NB4 (cell line): Measurements from ENCODE around the gene ATRX.

Source experiments
- CTCF ChIP-seq: IDR thresholded peaks from one replicate; pipeline ENCODE4 v1.5.1; 2012; ENCODE audit warnings: low read depth, low read length
- MAX ChIP-seq: IDR thresholded peaks from 2 replicates; pipeline ENCODE4 v1.6.1; 2011; ENCODE audit warnings: low read depth, low read length
- POLR2A ChIP-seq: IDR thresholded peaks from 2 replicates; pipeline ENCODE4 v1.6.1; 2011; ENCODE audit warnings: mild to moderate bottlenecking; ENCODE audit not compliant: insufficient read length; ENCODE audit errors: extremely low read depth

GRCh38 chrX:77638397-77638796 lies 147.6 kb downstream of the ATRX start:
- TF ChIP-seq CTCF, result no peak
- no peak for TF ChIP-seq MAX
- TF ChIP-seq POLR2A, result no peak
